HG03575 (cell line): Measurements from ENCODE around the gene ZFP92.
"Not testable (repeated sequence)": the region's sequence is repeated elsewhere in the genome, so short reads cannot be mapped to it uniquely, and the experiment has no call there.

Experiments
- ATAC-seq: cut with Tn5 transposase; IDR thresholded peaks from one replicate; pipeline ENCODE4 v1.9.1; 2021; ENCODE audit not compliant: unreplicated experiment, insufficient number of reproducible peaks, low FRiP score; ENCODE audit errors: extremely low read depth

The ZFP92 gene

DNA sequence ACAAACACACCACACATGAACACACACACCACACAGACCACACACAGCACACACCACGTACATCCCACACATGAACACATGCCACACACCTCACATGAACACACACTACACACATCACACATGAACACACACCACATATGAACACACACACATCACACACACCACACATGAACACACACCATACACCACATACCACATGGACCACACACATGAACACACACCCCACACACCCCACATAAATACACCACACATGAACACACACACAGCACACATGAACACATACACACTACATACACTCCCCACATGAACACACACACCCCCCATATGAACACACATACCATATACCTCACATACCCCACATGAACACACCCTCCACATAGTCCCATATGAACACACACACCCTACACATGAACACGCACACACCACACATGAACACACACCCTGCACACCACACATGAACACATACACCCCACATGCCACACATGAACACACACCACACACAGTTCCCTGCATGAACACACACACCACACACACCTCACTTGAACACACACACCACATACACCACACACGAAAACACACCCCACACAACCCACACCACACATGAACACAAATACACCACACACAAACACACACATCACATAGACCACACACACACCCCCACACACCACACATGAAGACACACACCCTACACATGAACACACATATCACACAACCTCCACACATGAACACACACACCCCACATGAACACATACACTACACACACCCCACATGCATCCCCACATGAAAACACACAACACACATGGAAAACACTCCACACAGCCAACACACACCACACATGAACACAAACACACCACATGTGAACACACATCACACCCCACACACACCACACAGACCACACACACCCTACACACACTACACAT, 28.4 kb upstream of the ZFP92 start:
- ATAC-seq: no peak

DNA sequence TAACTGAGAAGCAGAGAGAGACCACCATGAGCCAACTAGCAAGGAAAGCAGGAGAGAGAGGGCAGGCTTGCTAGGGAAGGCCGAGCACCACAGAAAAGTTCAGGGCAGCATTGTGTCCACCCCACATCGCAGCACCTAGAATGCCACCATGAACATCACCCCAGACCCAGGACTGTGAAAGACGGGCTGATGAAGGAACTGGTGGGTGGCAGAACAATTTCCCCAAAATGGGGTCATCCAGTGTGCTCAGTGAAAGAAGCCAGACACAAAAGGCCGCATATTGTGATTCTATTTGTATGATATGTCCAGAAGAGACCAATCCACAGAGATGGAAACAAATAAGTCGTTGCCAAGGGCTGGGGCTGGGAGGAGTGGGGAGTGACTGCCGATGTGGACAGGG, 26.9 kb upstream of the ZFP92 start:
- no peak for ATAC-seq

DNA sequence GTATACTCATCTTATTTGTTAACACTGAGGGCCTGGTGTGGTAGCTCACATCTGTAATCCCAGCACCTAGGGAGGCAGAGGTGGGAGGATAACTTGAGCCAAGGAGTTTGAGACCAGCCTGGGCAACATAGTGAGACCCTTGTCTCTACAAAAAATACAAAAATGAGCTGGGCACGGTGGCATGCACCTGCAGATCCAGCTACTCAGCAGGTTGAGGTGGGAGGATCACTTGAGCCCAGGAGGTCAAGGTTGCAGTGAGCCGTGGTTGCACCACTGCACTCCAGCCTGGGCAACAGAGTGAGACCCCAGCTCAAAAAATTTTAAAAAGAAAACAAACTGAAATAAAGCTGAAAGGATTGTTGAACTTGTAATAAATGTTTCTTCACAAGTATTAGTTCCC, 26.3 kb upstream of the ZFP92 start:
- ATAC-seq: not testable (repeated sequence)

- no peak for ATAC-seq
Observed at GRCh38 chrX:153386097-153386496, 25.2 kb upstream of the ZFP92 start.

DNA sequence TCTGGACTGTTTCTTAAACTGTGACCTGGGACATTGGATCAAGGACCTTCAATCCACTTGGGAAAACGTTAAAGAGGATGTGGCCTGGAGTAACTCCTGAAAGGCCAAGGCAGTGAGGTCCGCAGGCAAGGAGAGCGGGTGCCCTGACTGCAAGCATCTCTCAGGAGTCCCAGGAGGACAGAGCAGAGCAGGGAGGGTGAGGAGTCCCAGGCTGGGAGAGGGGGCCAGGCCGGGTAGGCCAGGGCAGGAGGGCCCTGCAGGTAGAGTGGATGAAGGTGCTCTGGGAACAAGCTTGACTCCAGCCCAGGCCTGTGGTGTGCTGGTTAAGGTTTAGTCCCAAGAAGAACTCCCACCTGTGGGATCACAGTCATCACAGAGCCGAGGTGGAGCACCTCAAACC, 23.9 kb upstream of the ZFP92 start:
- no peak for ATAC-seq

DNA sequence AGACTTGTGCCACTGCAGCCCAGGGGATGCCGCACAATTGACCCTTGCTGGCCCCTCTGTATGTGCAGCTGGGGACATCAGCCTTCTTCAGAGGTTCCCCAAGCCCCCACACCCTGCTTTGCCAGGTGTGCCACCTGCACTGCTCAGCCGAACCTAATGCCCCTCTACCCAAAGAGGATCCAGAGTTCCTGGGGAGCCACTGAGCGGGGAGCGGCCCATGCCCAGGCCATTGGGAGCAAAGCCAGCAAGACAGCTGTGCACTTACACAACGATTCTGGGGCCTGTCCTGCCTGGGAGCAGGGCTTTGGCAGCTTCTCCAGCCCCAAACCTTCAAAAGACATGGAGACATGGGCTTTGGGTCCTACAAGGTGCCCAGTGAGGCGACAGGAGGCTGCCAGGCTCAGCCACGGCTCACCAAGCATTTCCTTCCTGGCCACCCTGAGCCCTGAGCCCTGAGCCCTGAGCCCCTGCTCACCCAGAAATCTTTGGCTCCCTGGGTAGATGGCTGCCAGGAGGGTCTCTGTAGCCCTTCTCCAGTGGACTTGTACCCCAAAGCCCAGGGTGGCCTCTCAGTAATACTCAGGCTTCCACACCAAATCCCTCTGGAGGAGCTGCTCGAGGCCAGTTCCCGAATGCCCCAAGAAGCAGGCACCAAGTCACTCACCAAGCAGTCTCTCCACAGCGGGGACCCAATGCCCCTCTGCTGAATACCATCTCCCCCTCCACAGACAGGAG, 23.1 kb upstream of the ZFP92 start:
- no peak for ATAC-seq

DNA sequence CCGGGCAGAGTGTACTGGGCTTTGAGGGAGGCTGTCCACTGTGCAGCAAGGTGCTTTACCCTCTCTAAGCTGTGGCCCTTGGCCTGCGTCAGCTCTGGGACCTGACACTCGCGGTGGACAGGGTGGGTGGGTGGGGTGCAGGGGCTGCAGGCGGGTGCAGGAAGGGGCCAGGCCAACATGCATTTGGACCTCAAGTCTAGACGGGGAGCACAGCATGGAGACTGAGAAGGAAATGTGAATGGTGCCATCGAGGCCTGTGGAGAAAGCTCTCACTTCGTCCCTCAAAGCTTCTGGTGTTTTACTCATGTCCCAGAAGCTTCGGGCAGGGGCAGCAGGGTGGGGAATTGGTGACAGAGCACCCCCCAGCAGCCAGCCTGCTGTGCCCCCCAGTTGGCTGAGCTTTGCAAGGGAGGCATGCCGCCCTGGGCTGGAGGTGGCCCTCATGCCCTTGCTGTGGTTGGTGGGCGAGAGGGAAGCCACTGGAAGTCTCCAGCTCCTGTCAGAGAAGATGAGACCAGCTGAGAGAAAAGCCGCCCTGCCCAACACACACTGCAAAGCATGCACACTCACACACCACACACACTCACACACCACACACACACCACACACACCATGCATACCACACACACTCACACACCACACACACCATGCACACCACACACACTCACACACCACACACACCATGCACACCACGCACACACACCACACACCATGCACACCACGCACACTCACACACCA, 22.4 kb upstream of the ZFP92 start:
- no peak for ATAC-seq

DNA sequence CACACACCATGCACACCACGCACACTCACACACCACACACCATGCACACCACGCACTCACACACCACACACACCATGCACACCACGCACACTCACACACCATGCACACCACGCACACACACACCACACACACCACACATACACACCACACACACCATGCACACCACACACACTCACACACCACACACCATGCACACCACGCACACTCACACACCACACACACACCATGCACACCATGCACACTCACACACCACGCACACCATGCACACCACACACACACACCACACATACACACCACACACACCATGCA, 21.9 kb upstream of the ZFP92 start:
- ATAC-seq: not testable (repeated sequence)

DNA sequence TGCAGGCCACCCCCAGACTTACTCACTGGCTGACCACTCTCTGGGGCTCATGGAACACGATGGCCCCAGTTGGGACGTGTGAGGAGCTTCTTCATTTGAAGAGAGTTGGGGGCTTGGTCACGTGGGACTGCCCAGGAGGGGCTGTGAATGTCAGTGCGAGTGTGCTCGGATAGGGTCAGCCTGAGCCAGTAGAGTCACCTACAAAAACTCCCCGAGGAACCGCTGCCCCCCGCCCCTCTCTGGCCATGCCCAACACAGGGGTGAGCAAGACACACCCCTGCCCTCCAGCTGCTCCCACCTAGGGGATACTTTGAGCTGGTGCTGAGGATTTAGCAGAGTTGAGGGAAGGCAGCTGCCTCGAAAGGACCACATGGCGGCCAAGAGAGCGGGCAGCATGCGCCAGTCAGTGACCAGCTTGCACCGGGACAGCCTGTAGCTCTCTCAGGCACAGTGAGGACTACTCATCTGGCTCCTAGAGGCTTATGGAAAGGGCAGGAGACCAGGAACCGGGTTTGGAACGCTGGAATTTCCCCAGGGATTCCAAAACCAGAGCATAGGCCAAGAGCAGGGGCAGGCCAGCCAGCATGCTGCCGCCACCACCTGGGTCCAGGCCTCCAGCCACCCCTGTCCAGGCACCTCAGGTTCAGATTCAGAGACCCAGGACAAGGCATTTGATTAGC, 18.5 kb upstream of the ZFP92 start:
- no peak for ATAC-seq

DNA sequence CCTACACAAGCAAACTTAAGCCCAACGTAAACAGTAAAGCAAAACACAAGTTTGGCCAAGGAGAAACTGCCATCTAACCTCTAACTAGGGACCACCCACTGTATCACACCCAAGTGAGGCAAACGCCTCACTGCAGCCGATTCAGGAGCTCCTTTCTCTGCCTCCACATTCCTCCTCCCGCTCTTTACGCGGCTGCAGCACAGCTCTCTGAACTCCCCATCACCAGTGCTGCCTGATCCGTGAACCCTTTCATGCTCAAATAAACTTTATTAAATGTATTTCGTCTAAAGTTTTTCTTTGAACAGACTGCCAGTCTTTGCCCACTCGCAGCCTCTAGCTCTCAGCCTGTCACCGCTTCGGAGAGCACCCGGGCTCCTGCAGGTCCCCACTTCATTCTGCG, 16.7 kb upstream of the ZFP92 start:
- ATAC-seq: no peak

- no peak for ATAC-seq
Observed at GRCh38 chrX:153395613-153396319, 15.5 kb upstream of the ZFP92 start.

GRCh38 chrX:153396320-153397195, 14.7 kb upstream of the ZFP92 start:
- ATAC-seq: no peak

DNA sequence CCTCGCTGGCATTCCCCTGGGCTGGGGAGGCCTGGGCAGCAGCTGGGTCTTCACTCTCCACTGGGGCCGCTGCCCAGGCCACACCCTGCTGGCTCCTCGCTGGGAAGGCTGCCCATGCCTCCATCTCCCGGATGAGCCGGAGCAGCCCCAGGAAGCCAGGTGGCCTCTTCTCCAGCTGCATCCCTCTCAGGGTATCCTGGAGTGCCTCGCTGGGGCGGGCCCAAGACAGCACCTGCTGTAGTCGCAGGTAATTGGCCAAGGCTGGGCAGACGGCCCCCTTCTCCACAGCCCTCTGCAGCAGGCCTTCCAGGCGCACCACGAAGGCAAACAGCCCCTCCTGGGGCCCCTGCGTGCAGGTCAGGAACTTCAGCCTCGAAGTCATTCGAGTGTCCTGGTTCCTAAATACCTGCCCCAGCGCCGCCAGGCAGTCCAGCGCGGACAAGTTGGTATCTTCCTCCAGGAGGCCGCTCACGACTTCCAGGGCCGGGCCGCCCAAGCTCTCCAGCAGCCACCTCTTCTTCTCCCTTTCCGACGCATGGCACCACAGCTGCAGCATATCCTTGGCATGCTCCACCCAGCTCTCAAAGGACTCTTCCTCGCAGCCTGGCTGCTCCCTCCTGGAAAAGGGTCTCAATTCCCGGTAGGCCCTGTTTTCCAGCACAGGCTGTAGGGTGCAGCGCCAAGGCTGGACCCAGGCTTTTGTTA, 13.9 kb upstream of the ZFP92 start:
- ATAC-seq: no peak

DNA sequence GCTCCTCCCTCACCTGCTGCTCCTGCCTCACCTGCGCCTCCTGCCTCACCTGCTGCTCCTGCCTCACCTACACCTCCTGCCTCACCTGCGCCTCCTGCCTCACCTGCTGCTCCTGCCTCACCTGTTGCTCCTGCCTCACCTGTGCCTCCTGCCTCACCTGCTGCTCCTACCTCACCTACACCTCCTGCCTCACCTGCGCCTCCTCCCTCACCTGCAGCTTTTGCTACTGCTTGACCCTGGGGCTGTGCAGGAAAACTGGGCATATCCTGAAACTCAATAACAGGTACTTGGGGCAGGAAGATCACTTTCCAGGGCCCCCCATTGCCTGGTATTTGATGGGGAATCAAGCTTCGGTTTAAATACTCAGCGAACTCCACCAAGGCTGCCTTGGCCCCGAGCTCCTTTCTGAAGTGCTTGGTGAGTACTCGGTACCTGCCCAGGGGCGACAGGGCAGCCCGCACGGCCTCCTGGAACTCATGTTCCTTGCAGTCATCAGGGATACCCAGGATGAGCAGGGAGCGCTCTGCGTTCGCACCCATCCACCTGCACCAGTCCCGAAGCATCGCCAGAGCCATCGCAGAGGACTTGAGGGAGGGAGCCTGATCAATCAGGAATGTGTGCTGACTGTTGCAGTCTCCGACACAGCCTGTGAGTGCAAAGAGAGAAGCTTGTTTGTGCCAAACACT, 12.9 kb upstream of the ZFP92 start:
- no peak for ATAC-seq

DNA sequence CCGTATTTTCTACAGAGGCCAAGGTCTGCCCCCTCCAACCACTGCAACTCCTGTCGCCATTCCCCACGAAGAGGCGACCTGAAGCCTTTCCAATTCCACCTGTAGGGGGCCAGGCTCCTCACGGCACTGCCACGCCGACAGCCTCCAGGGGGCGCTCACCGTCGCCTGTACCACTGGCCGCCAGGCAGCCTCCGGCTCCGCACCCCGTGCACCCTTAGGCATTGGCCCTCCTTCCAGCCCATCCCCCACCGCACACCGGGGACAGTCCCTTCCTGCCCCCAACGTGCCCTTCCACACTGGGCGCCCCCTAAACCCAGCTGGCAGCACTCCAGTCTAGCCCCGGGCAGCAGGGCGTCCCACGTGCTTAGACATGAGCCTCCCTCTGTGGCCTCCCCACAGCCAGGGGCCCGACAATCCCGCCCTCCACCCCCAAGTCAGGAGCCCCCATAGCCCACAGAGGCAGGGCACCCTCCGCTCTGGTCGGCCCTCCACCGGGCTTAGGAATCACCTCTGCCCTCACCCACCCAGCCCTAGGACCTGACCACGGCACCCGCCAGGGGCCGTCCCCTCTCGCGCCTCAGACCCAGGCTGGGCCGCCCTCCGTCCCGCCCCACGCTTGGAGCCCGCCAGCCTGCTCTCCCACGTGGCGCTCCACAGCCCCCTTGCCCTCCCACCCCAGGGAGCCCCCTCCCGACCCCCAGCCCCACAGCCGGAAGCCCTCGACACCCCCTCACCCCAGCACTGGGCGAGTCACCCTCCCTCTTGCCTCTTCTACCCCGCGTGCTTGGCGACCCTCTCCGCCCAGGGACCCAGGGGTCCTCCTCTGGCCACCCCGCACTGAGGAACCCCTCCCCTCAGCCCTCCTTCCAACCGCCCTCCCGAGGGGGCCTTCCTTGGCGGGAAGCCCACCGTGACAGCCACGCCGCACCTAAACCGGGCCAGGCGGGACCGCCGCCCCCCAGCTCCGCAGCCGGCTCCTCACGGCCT, 10.8 kb upstream of the ZFP92 start:
- no peak for ATAC-seq
